NCI-H1092 (cell line): ENCODE data around the gene GNB5.
"Not testable (repeated sequence)": the region's sequence is repeated elsewhere in the genome, so short reads cannot be mapped to it uniquely, and the experiment has no call there.

Source experiments
- DNase-seq: peaks from one replicate; lab custom pipeline; 2025; lab: John Stamatoyannopoulos, UW

The GNB5 gene

GRCh38 chr15:52112203-52112750 is 78.9 kb downstream of the GNB5 start:
- no peak for DNase-seq

- DNase-seq: no peak
Measured at GRCh38 chr15:52111517-52112202, 79.5 kb downstream of the GNB5 start.

GRCh38 chr15:52109559-52110451 is 81.4 kb downstream of the GNB5 start:
- DNase-seq: no peak

GRCh38 chr15:52107238-52107637 is 84.0 kb downstream of the GNB5 start:
- DNase-seq: no peak

- DNase-seq: no peak
Measured at GRCh38 chr15:52106641-52107040, 84.6 kb downstream of the GNB5 start.

GRCh38 chr15:52105846-52106245 is 85.3 kb downstream of the GNB5 start:
- no peak for DNase-seq

- DNase-seq: no peak
Measured at GRCh38 chr15:52104532-52105004, 86.6 kb downstream of the GNB5 start.

- no peak for DNase-seq
Measured at GRCh38 chr15:52103217-52104207, 87.7 kb downstream of the GNB5 start.

- no peak for DNase-seq
Measured at GRCh38 chr15:52102463-52102862, 88.7 kb downstream of the GNB5 start.

GRCh38 chr15:52101542-52102323 is 89.5 kb downstream of the GNB5 start:
- DNase-seq: no peak

- DNase-seq: no peak
Measured at GRCh38 chr15:52100807-52101442, 90.3 kb downstream of the GNB5 start.

- no peak for DNase-seq
Measured at GRCh38 chr15:52099651-52100272, 91.4 kb downstream of the GNB5 start.

GRCh38 chr15:52098323-52098722 is 92.9 kb downstream of the GNB5 start:
- DNase-seq: no peak

- no peak for DNase-seq
Measured at GRCh38 chr15:52097180-52097579, 94.0 kb downstream of the GNB5 start.

- DNase-seq: not testable (repeated sequence)
Measured at GRCh38 chr15:52096536-52096935, 94.7 kb downstream of the GNB5 start.

- DNase-seq: no peak
Measured at GRCh38 chr15:52095597-52096262, 95.5 kb downstream of the GNB5 start.

- no peak for DNase-seq
Measured at GRCh38 chr15:52094811-52095584, 96.2 kb downstream of the GNB5 start.
